ENCODE data around the gene ZNF580.

ZNF580 gene

DNA sequence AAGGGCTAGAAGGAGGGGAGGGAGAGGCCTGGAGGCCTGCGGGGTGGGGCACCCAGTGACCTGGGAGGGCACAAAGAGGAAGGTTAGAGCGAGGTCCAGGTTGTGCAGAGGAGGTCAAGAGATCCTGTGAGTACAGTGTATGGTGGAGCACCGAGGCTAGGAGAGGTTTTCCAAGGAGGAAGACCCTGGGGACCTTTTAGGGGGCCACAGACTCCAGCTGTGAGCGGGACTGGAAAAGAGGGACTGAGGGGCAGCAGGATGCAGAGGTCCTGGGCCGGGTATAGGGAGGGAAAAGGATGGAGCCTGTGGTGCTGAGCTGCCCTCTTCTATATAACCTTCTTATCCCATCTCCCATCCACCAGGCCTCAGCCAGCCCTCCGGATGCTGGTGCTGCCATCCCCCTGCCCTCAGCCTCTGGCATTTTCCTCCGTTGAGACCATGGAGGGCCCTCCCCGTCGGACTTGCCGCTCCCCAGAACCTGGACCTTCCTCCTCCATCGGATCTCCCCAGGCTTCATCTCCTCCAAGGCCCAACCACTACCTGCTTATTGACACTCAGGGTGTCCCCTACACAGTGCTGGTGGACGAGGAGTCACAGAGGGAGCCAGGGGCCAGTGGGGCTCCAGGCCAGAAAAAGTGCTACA, 3.5 kb downstream of the ZNF580 start:
- peak overlapping the region; percentile 87 for H3K4me3 ChIP-seq (ENCODE audit: low read depth, low read length)

DNA sequence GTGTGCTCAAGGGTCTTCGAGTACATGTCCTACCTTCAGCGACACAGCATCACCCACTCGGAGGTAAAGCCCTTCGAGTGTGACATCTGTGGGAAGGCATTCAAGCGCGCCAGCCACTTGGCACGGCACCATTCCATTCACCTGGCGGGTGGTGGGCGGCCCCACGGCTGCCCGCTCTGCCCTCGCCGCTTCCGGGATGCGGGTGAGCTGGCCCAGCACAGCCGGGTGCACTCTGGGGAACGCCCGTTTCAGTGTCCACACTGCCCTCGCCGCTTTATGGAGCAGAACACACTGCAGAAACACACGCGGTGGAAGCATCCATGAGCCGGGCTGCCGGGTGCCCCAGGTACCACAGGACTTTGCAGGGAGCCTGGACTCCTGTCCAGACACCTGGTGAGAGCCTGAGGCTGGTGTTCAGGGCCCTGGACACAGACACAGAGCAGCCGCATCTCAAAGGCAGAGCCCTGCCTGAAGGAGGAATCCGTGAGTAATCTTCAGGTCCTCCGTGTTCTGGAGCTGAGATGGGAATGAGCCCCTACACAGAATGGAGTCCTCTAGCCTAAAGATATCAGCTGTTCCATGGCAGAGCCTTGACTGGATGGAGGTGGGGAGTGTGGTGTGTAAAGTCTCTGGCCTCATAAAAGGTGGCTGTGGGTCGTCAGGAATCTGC, 4.2 kb downstream of the ZNF580 start:
- no peak overlapping the region for H3K4me3 ChIP-seq (ENCODE audit: low read depth, low read length)

DNA sequence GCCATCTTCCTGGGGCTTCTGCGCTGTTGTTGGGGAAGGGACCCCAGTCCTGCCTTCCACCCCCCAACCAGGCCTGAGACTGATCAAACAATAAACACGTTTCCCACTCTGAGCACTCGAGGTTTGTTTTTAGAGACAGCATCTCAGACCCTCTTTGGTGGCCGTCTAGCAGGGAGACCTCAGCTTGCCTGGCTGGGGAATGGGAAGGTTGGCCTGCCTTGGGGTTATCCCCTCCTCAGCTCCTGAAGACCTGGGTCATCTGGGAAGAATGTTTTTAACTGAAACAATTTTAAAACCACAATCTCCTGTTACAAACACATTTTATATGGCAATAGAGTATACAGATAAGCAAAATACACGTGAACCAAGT, 4.7 kb downstream of the ZNF580 start:
- no peak overlapping the region for H3K4me3 ChIP-seq (ENCODE audit: low read depth, low read length)

DNA sequence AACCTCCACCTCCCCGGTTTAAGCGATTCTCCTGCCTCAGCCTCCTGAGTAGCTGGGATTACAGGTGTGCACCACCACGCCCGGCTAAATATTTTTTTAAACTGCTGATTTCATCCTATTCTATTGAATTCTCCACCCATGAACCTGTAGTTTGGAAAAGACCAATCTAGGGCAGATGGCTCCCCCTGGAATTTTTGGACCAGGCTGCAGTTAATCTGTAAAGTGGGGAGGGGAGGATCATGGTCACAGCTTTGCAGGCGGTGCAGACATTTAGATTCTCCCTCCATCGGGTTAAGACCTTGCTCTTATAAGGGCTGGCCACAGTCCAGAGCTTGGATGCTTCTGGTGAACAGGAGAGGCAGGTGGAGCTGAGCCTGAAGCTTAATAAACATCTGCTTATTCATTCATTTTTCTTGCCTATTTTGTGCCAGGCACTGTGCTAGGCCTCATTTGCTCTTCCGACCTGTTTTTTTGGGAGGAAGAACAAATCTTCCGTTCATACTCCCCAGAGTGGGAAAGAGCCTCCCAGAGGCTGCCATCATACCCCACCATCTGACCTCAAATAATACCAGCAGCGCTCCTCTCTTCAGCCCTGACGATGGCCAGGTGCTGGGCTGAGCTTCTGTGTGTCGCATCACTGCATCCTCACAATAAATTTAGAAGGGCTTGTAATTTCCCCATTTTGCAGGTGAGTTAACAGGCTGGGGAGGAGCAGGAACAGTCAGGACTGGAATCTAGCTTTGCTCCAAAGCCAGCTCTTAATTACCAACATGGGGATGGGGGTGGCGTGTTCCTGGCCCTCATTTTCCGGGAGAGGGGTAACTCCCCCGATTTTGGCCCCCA, 6.3 kb downstream of the ZNF580 start:
- peak overlapping the region; percentile 83 for H3K4me3 ChIP-seq (ENCODE audit: low read depth, low read length)

DNA sequence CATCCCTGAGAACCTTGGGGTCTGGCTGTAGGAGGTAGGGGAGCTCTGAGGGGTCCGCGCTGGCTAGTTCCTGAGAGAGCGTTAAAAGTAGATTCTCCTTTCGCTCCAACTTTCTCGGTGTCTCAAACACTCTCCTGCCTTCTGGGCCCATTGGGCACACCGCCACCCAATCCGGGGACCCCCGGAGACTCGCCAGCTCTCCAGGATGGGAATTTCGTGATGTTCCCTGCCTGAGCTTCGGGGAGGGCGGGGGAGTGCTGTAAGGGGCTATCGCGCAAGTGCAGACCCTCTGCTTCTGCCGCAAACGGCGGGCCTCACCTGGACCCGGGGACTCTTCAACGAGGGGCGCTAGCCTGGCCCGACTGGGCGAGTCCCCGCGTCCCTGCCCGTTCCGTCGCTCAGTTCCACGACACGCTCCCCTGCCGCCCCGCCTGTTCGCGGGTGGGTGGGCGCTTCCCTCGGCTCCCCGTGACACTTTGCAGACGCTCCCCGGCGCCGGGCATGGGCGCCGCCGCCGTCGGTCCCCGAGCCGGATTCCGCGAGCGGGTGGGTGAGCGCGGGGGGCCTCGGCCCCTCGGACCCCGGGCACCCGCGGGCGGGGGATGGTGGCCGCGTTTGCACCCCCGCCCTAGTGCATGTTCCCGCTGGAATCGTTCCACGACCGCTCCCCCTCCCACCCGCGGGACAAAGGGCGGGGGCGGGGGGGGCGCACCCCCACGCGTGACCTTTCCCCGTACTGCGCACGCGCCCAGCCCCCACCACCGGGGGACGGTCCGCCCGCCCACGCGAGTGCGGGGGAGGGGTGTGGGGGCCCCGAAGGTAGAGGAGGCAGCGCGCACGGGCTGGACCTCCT, 7.2 kb downstream of the ZNF580 start, which contains the start of gene CCDC106:
Gene CCDC106, plus strand, starts transcription at position 481 of the 853 bp plus-strand sequence. CDS start 835 bp downstream, outside the sequence.
- H3K4me3 ChIP-seq (ENCODE audit: low read depth, low read length): peak within 1 kb of the TSS; percentile 83

DNA sequence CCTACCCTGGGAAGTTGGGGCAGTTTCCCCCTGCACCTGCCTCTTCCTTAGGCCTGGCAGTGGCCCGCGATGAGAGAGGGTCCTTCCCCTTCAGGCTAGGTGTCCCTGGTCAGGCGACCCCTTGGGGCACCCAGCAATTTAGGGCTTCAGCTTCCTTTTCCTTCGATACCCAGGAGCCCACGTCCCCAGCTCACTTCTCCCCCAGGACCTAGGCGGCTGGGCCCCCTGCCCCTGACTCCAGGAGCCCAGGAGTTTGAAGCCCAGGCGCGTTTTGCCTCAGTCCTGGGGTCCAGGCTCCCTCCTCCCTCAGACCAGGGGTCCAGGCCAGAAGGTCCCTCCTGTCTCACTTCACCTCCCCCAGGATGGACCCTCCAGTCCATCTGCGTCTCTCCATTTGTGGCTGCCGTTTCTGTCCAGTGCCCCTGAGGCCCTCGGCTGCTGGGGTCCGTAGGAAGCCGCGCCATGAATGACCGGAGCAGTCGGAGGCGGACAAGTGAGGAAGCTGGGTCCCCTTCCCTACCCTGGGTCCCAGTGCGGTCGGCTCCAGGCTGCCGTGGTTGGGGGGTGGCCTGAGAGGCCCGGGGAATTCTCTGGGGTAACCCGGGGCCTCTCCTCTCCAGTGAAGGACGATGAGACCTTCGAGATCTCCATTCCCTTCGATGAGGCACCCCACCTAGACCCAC, 7.9 kb downstream of the ZNF580 start:
- H3K4me3 ChIP-seq (ENCODE audit: low read depth, low read length): peak overlapping the region; percentile 83

DNA sequence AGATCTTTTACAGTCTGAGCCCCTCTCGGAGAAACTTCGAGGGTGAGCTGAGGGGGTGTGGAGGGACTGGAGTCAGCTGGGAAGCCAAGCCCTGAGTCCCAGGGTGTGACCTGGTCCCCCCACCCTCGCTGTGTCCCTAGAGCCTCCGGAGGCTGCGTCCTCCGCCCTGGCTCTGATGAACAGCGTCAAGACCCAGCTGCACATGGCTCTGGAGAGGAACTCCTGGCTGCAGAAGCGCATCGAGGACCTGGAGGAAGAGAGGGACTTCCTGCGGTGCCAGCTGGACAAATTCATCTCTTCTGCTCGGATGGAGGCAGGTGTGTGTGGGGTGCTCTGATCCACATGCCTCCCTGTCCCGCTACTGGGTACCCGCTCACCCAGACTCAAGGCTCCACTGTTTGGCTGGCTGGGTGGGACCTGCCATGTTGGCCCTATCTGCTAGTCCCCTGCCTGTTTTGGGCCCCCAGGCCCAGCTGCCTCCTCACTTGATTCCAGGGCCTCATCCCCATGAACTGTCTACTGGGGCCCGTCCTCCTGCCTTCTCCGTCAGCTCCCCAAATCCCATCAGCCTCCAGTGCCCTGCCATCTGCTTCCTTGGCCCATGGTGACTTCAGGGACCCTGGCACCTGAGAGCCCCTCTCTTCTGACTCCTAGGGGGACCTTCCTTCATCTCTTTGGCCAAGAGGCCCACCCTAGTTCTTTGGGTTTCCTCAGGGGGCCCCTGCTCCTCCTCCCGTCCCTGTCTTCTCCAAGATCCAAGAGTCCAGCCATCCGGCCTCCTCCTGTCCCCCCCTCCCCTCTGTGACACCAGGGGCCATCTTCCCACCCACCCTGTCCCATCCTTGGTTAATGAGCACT, 8.7 kb downstream of the ZNF580 start:
- H3K4me3 ChIP-seq (ENCODE audit: low read depth, low read length): no peak overlapping the region

DNA sequence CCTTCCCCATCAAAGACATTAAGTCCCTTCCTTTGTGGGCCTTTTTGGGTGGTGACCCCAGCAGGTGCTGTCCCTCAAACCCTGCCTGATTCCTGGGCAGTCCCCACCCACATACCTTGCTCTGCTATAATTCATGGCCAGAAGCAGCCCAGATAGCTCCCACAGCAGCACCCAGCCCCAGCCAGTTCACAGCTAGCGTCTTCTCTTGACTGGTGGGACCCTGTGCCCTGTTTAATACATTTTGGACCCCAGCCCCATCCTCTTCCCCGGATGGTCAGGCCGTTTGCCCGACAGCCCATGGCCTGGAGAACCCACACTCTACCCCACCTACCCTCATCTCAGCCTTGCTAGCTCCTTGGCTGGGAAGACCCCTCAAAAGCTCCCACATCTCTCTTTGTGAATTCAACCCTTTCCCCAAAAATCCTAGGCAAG, 9.3 kb downstream of the ZNF580 start:
- H3K4me3 ChIP-seq (ENCODE audit: low read depth, low read length): no peak overlapping the region

DNA sequence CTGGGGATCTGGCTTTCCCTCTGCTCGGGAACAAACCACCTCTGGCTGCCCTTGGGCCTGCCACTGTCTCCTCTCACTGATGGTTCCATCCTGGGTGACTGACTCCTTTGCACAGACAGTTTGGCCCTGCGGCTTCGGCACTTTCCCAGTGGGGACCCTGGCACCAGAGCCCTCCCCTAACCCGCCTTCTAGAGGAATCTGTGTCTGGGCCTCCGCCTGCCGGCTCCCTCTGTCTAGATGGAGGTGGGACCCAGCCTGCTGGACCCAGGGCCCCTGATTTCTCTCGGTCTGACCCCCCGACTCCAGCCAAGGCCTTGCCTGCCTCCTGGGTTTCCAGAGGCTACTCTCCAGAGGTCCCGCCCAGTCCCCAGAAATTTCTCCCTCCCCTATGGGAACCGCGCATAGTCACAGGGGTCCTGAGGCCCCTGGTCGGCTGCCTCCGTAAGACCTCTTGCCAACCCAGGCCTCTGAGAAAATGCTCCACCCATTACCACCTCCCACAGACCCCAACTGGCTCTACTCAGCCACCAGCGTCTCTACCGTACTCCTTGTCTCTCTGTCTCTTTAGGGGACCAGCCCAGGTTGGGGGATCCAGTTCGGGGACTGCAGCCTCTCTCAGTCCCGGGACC, 9.9 kb downstream of the ZNF580 start:
- no peak overlapping the region for H3K4me3 ChIP-seq (ENCODE audit: low read depth, low read length)

DNA sequence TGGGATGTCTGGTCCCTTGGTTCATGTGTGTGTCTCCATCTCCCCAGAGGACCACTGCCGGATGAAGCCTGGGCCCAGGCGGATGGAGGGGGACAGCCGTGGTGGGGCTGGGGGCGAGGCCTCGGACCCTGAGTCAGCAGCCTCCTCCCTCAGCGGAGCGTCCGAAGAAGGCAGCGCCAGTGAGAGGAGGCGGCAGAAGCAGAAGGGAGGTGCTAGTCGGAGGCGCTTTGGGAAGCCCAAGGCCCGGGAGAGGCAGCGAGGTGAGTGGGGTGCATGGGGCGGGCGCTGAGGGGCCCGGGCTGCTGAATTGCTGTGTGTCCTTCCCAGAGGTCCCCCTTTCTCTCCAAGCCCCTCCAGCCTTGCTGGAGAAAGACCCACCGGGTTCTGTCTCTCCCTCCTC, 10.4 kb downstream of the ZNF580 start:
- H3K4me3 ChIP-seq (ENCODE audit: low read depth, low read length): no peak overlapping the region

DNA sequence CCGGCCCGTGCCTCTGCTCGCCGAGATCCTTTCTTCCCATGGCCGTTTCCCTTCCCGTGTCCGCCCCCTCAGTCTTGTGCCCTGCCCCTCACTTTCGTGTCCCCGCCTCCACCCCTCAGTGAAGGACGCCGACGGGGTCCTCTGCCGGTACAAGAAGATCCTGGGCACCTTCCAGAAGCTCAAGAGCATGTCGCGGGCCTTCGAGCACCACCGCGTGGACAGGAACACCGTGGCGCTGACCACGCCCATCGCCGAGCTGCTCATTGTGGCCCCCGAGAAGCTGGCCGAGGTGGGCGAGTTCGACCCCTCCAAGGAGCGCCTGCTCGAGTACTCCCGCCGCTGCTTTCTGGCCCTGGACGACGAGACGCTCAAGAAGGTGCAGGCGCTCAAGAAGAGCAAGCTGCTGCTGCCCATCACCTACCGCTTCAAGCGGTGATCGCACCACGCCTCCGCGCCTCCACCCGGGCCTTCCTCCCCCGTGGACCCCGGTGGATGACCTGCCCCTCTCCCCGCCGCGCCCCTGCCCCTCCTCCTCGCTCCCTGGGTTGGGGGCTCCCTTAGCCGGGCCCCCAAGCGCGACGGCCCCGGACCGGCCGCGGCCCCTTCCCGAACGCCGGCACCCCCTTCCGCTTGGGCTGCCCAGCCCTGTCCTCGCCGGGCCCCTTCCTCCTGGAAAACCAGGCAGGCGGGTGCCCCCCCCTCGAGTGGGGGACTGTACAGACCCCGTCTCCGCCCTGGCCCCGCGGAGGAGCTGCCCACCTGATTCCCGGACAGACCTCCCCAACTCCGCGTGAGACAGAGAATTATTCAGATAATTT, 11.7 kb downstream of the ZNF580 start:
- H3K4me3 ChIP-seq (ENCODE audit: low read depth, low read length): peak overlapping the region; percentile 8

DNA sequence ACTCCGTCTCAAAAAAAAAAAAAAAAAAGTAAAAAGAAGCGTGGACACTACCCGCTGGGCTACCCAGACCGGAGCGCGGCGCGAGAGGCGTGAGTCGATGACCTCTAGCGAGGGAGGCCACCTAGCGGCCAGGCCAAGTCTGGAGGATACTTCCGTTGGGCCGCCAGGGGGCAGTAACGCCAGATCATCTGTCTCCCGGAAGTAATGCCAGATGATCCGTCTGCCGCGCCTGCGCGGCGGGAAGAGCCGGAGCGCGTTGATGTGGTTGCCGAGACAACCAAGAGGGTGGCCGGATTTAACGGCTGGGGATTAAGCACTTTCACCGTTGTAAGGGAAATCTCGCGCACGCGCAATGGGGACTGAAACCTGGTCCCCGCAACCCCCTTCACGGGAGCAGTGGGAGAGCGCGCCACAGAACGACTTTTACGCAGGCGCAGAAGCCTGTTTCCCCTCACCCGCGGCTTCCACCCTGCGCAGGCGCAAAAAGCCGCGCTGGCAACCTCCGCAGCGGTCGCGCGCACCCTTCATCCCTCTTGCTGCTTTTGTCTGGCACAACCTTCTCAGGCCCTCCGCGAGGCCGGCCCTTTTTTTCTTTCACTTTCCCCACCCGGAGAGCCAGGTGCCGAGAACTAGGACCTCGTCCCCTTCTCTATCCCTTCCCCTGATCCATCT, 13.0 kb downstream of the ZNF580 start:
- peak overlapping the region; percentile 85 for H3K4me3 ChIP-seq (ENCODE audit: low read depth, low read length)

DNA sequence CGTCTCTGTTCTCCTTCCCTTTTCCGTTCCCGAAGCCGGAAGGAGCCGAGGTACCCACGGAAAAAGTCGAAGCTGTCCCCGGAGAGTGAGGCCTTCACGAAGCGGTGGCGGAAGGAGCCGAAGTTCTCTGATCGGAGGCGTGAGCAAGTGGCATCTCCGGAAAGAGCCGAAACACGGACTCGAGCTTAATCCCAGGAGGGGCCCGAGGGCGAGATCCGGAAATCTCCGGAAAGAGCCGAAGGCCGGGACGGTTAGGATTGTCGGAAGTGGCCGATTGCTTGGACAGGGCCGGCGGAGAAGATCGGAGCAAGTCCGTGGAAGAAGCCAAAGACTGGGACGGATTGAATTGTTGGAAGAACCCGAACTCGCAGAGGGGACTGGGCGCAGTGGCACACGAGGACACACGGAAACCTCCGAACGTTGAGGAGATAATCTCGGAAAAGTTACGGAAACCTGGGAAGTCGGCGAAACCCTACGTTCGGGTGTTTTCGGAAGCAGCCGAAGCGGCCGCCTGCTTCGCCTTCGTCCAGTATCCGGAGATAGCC, 13.6 kb downstream of the ZNF580 start:
- H3K4me3 ChIP-seq (ENCODE audit: low read depth, low read length): peak overlapping the region; percentile 85

DNA sequence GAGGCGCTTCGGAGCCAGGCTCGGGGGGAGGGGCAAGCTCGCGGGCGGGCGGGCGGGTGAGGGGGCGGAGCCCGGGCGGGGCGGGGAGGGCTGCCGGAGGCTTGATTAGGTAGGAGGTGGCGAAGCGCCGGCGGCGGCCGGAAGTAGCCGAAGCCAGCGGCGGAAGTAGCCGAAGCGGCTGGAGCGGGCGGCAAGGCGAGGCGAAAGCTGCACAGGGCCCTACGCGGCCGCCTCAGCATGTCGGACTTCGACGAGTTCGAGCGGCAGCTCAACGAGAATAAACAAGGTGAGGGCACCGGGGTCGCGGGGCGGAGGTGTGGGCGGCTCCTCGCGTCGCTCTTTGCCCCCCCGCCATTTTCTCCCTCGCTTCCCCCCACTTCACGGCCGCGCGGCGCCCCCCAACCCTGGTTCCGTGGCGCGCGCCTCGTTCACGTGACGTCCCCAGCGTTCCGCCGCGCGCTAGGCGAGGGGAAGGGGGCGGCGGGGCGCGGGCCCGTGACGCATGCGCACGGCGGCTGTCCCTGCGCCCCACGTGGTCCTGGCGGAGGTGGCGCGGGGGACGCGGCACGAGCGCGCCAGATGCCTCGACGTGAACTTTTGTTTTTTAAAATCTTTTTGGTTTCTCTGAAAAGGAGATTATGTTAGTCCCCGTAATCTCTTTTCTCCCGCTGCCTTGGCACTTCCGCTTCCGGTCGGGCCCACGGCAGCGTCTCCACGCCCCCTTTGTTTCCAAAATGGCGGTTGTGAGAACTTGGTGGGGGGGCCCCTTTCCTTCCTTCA, 14.3 kb downstream of the ZNF580 start, which contains the start of gene U2AF2:
Gene U2AF2, plus strand, starts transcription at position 168 of the 780 bp plus-strand sequence. Its CDS starts 70 bp downstream, at position 238.
- H3K4me3 ChIP-seq (ENCODE audit: low read depth, low read length): peak within 1 kb of the TSS; percentile 92

DNA sequence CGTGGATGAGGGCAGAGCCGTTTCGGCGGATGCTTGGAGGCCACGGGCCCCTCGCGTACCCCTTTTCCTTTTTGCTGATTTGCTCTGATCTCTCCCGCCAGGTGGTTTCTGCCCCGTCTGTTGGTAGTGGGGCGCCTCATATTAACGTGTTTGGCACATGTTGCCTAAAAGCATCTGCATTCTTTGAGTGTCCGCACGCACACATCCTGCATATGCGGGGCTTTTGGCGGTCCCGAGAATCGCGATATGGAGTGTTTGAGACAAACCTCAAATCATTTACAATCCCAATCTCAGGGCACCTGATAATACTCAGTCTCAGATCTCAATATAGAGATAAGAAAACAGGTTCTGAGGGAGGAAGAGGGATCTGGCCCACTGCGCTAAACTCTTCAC, 14.8 kb downstream of the ZNF580 start:
- peak overlapping the region; percentile 92 for H3K4me3 ChIP-seq (ENCODE audit: low read depth, low read length)

DNA sequence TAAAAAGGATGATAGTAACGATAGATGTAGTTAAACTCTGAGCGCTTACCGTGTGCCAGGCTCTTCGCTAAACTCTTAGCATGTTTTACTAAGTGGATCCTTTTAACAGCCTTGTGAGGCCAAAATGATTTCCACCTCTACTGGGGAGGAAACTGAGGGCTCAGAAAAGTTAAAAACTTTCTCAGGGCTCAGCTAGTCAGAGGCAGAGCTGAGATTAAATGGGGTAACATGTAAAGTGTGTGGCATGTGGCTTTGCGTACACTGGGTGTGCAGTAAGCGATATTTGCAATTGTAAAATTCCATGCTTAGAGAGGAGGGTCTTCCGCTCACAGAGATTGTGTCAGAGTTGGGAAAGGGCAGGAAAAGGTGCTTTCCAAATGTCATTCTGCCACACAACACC, 15.8 kb downstream of the ZNF580 start:
- H3K4me3 ChIP-seq (ENCODE audit: low read depth, low read length): peak overlapping the region; percentile 92
